ENCODE measurements around the gene PCOLCE2.

PCOLCE2 gene

GRCh38 chr3:142888481-142889211, at the start of gene PCOLCE2:
PCOLCE2 (minus strand) TSS chr3:142889083; CDS start chr3:142888896, 187 bp downstream.
- DNase-seq (ENCODE audit: low read depth, low spot score), result no peak

DNA sequence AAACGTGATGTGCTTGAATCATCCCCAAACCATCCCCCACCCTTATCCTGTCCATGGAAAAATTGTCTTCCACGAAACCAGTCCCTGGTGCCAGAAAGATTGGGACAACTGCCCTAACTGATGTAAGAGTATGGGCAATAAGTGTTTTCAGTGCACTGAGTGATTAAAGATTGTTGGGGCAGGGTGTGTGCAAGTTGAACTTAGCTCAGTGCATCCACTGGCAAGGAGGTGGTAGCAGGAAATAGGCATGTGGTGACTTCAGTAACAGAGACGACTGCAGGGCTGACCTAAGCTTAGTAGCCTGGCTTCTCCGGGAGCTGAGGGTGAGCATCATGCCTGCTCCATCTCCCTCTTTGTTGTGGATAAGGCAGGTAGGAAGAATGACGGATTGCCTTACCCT, 47.1 kb upstream of the PCOLCE2 start:
- DNase-seq (ENCODE audit: low read depth, low spot score), result no peak

DNA sequence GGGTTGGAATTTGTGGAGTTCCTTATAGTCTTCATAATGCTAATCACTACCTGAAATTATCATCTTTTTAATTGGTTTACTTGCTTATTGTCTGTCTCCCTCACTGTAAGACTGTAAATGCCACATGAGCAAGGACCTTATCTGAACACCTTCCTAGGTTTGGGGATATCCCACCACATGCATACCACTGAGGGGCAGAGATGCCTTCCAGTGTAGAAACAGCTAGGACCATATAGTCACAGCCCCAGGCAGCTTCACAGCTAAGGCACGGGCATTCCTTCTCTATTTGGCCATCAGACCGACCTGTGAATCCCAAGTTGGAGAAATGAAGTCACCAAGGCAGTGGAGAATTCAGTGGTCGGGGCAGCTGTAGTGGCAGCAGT, 46.0 kb upstream of the PCOLCE2 start:
- no peak for DNase-seq (ENCODE audit: low read depth, low spot score)

- DNase-seq (ENCODE audit: low read depth, low spot score), result no peak
Observed at GRCh38 chr3:142934128-142934886, 45.4 kb upstream of the PCOLCE2 start.

DNA sequence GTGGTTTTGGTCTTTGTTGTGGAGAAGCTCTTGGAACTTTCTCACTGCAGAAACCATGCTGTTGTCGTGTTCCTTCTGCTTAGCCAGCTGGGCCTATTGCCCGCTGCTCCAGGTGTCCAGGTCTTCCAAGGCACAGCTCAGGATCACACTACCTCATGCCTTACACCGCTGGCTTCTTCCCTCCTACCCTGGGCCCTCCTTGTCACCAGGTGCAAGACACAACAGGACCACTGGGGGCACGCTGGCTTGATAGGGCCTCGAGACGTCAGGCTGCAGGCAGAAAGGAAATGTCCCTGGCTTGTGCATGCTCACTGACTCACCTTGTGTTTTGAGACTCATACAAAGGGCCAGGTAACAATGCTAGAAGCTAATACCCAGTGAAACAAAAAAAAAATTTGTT, 42.3 kb upstream of the PCOLCE2 start:
- no peak for DNase-seq (ENCODE audit: low read depth, low spot score)

- DNase-seq (ENCODE audit: low read depth, low spot score), result no peak
Observed at GRCh38 chr3:142930463-142930862, 41.6 kb upstream of the PCOLCE2 start.

DNA sequence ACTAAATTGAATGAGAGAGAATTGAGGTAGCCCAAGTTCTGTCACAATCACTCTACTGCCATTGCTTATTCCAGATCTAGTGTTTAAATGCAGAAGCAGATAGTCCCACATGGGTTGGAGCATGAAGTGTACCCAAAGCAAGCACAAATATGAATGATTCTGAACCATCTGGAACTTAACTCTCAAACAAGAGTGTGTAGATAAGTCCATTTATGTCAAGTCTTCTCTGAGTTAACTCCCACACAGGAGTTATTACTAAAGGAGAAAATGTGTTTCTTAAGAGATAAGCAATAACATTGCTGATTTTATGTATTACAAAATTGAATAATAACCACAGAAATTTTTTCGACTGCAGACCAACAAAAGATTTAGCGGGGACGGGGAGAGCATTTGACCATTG, 41.0 kb upstream of the PCOLCE2 start:
- no peak for DNase-seq (ENCODE audit: low read depth, low spot score)

DNA sequence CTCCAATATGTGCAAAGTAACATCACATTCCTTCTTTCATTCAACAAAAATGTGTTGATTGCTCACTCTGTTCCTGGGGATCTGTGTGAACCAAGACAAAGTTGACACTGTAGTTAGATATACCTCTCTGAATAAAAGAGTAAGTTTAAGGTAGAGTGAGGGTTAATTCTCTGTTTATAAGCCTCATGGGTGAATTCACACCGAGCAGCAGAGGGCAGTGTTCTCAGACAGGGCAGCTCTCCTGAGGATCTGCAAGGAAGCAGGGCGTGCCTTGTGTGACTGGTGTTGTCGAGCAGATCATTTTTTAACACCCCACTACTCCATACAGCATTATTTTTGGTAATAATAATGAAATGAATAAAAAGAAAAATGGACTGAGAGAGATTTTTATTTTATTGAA, 40.2 kb upstream of the PCOLCE2 start:
- no peak for DNase-seq (ENCODE audit: low read depth, low spot score)

- no peak for DNase-seq (ENCODE audit: low read depth, low spot score)
Observed at GRCh38 chr3:142926368-142926944, 37.6 kb upstream of the PCOLCE2 start.

GRCh38 chr3:142925140-142925539, 36.3 kb upstream of the PCOLCE2 start:
- DNase-seq (ENCODE audit: low read depth, low spot score), result no peak

- no peak for DNase-seq (ENCODE audit: low read depth, low spot score)
Observed at GRCh38 chr3:142923694-142924093, 34.8 kb upstream of the PCOLCE2 start.

DNA sequence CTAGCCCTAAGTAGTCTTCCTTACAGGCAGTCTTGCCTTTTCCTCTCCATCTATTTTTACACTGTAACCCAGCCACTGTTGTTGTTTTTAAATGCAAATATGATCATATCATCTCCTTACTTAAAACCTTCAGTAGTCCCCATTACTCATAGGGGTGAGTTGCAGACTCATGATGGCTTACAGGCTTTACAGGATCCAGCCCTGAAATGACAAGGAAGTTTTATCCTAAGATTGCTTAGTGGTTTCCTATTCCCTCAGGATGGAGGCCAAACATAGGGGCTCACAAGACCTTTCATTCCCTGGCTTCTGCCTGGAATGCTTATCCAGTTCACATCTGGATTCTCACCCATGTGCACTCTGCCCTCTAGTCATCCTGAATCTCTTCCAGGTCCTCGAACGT, 27.7 kb upstream of the PCOLCE2 start:
- no peak for DNase-seq (ENCODE audit: low read depth, low spot score)

DNA sequence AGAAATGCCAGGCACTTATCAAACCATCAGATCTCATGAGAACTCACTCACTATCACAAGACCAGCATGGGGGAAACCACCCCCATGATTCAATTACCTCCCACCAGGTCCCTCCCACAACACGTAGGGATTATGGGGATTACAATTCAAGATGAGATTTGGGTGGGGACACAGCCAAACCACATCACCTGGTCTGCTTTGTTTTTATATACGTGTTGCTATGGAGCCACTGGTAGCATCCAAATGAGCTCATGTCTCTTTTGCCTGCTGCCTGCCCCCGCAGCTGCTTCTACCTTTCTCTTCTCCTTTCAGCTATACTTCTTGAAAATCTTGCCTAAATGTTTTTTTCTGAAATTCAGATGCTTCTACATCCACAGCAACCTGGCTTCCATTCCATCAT, 26.8 kb upstream of the PCOLCE2 start:
- no peak for DNase-seq (ENCODE audit: low read depth, low spot score)

DNA sequence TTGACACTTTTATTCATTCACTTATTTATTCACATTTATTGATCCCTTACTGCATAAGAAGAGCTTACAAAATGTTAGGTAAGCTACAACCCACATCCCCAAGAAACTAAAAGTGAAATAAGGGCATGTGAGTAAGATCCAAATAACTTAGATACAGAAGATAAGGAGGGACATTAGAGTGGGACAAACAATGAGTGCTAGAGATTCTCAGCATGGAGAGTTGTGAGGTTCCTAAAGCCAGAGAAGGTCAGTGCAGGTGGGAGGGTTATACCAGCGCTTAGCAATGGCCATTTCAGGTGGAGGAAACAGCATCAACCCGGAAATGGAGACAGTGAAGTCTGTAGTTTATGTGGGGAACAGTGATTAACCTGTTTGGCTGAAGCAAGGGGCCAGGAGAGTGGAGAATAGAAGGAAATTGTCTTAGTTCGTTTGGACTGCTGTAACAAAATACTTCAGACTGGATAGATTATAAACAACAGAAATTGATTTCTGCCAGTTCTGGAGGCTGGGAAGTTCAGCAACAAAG, 25.5 kb upstream of the PCOLCE2 start:
- DNase-seq (ENCODE audit: low read depth, low spot score), result no peak

DNA sequence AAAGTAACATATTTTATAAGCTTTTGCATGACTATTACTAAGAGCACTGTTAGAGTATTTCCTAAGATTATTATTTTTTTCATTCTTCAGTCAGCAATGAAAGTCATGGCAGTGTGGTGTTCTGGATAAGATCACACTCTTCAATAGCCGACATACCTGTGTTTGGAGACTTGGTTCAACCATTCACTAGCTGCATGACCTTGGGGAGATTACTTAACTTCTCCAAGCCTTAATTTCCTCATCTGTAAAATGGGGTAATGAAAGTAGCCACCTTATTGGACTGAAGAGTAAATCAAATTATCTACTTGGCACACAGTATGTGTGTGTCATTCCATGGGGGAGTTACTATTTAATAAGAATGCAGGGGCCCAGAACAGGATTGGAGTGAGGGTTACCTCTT, 24.5 kb upstream of the PCOLCE2 start:
- DNase-seq (ENCODE audit: low read depth, low spot score), result no peak

DNA sequence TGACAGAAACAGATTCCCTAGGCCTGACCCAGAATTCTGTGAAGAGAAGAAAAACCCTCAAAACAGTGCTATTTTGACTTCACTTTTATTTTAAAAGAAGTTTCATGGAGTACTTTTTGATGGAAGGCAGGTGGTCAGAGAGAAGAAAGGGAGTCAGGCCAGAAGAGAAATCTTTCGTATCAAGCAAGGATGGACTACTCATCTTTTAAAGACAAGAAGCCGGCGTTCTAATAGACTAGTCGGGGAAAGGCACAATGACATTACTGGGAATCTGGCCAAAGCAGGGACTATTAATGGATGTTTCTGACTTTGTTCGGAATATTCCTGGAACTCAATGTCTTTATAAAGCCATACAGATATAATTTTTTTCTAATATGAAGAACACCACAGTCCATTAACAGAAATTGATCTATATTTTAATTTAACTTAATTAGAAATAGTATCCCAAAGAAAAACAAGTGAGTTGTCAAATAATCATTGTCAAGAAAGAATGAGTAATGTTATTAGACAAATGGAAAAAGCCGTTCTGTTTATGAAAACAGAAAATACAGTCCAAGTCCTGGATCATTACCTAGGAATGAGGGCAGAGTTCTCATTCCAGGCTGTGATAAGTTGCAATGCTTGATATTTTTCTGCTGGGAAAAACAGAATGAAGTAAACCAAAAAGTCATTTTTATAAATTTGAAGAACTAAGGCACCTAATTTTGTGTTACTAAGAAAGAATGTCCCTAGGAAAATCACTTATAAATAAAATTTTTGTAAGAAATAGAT, 23.7 kb upstream of the PCOLCE2 start:
- DNase-seq (ENCODE audit: low read depth, low spot score), result no peak

DNA sequence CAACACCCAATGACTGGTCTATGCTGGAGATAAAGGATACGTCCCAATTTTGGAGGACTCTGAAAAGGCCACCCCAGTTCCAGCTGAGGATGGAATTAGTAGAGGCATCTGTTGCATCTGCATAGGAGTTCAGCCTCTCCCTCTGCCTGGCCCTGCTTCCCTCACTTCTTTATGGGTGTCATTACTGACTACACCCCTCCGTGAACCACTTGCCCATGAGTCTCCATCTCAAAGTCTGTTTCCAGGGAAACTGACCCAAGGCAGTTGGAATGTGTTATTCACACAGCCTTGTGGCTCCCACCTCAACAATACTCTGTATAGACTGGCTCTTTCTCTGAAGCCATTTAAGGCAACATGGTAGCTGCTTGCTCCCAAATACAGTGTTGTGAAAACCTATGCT, 21.4 kb upstream of the PCOLCE2 start:
- DNase-seq (ENCODE audit: low read depth, low spot score), result no peak

GRCh38 chr3:142909282-142909681, 20.4 kb upstream of the PCOLCE2 start:
- no peak for DNase-seq (ENCODE audit: low read depth, low spot score)

- DNase-seq (ENCODE audit: low read depth, low spot score), result no peak
Observed at GRCh38 chr3:142907996-142908395, 19.1 kb upstream of the PCOLCE2 start.

DNA sequence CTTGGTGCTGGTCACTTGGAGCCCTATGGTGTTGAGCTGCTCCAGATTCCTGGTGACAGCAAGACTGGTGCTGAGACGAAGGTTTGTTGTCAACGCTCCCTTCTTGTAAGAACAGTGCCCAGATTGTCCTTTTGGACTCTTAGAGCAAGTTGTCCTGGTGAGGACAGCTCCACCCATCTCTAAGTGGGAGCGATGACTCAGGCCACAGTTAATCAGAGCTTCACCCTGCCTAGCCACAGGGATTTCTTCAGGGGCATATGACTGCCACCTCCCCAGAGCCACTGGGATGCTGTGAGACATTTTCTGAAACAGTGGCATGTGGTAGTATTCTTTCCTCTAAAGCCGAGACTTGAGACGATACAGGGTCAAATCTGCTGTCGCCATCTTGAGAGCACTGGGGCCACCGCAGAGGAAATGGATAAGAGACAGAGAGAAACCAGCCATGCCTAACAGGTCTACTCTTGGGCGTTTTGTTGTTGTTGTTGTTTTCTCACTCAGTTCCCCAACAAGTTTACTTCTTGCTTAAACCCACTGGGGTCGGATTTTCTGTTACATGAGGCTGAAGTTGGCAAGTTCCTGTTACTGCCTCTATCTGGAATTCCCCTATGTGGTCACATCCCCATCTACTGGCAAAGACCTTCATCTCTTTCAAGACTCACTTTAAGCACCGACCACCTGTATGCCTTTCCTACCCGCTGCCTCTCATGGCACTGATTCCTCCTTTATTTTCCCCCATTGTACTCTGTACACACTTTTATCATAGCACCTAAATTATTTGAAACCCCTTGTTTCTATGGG, 16.0 kb upstream of the PCOLCE2 start:
- no peak for DNase-seq (ENCODE audit: low read depth, low spot score)

GRCh38 chr3:142902356-142902755, 13.5 kb upstream of the PCOLCE2 start:
- DNase-seq (ENCODE audit: low read depth, low spot score), result no peak

Data from activated naive CD8-positive, alpha-beta T cell treated with anti-CD3 and anti-CD28 coated beads, Interleukin-2, amount 50 U/mL, for 16 hours (primary cell).